Measurements from ENCODE around the gene HELB.

DNA sequence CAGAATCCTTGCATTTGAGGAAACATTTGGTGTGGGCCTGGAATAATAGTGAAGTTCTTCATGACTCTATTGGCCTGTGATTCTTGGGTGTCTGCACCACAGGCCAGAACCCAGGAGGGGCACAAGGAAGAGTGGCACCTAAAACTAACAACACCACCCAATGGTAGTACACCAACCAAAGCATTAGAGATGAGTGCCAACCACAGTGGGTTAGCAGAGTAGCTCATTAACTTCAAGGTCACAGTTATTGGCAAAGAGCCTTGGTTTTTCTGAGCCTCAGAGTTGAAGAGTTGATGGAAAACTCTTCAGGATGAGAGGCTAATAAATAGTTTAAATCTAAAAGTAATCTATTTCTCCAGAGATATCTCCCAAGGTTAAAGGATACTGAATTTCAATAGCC is 57.0 kb downstream of the HELB start:
- no peak for TF ChIP-seq EZH2 (IDR thresholded peaks at IDR 0.05; ENCODE audit: insufficient read depth, low read length)
- TF ChIP-seq, protein P1, sequence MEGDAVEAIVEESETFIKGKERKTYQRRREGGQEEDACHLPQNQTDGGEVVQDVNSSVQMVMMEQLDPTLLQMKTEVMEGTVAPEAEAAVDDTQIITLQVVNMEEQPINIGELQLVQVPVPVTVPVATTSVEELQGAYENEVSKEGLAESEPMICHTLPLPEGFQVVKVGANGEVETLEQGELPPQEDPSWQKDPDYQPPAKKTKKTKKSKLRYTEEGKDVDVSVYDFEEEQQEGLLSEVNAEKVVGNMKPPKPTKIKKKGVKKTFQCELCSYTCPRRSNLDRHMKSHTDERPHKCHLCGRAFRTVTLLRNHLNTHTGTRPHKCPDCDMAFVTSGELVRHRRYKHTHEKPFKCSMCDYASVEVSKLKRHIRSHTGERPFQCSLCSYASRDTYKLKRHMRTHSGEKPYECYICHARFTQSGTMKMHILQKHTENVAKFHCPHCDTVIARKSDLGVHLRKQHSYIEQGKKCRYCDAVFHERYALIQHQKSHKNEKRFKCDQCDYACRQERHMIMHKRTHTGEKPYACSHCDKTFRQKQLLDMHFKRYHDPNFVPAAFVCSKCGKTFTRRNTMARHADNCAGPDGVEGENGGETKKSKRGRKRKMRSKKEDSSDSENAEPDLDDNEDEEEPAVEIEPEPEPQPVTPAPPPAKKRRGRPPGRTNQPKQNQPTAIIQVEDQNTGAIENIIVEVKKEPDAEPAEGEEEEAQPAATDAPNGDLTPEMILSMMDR (IDR thresholded peaks at IDR 0.05; ENCODE audit: insufficient read depth, low read depth, low read length): no peak
